Muscle layer of duodenum (tissue), 2 donors: ENCODE measurements around the gene KRT86.

Experiments
- H3K27ac ChIP-seq: one replicate; pipeline ENCODE4 v1.7.0; 2013; ENCODE audit warnings: mild to moderate bottlenecking, low read length
- H3K27me3 ChIP-seq: one replicate; pipeline ENCODE4 v1.7.0; 2013; ENCODE audit warnings: low read depth, mild to moderate bottlenecking, control low read depth, low read length
- H3K36me3 ChIP-seq, 2 donors: one replicate each; pipeline ENCODE4 v1.7.0; 2013; ENCODE audit warnings: low read length in 2 of 2, control low read depth in 1 of 2, mild to moderate bottlenecking in 1 of 2; ENCODE audit not compliant: insufficient read depth in 2 of 2, control insufficient read depth in 1 of 2
- H3K4me1 ChIP-seq, 2 donors: one replicate each; pipeline ENCODE4 v1.7.0; 2013; ENCODE audit warnings: low read length in 2 of 2, mild to moderate bottlenecking in 2 of 2, control low read depth in 1 of 2, moderate library complexity in 1 of 2; ENCODE audit not compliant: insufficient read depth in 2 of 2, control insufficient read depth in 1 of 2
- H3K4me3 ChIP-seq, 2 donors: one replicate each; pipeline ENCODE4 v1.7.0; 2013; ENCODE audit warnings: low read length in 2 of 2, low read depth in 1 of 2, mild to moderate bottlenecking in 1 of 2
- H3K9me3 ChIP-seq, 2 donors: one replicate each; pipeline ENCODE4 v1.7.0; 2013; ENCODE audit warnings: low read length in 2 of 2, control low read depth in 1 of 2, mild to moderate bottlenecking in 1 of 2; ENCODE audit not compliant: control insufficient read depth in 1 of 2
- donor health status: healthy.

Gene KRT86

DNA sequence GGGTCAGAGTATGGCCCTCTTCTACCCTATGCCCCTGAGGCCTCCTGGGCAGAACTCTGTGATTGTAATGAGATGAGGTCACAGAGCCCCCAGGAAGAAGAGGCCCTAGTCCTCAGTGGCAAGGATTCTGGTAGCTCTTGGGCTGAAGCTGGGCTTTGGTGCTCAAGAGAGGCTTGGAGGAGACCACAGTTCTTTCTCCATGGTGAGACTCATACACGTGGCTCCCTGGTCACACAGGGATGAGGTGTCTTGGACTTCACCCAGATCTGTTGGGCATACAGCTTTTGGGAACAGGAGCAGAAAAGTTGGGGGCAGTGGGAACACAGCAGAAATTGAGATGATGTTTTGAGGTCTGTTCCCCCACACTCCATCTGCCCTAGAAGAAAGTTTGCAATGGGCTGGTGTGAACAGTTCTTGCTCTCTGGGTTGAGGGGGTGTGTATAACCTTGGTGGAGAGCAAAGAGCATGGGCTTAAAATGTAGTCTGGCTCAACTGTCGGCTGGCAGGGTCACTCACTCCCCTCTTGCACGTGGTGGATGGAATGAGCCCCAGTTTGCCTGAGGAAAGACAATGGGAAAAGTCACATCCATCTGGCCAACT, at the start of gene KRT86:
KRT86 (plus strand) TSS at position 125 of the 600 bp plus-strand sequence. CDS start 27,272 bp downstream, outside the sequence.
- H3K9me3 ChIP-seq, result no peaks in the 10 kb centered on the region

GRCh38 chr12:52225752-52226151, 48.7 kb upstream of the KRT86 start:
- H3K36me3 ChIP-seq, result no peaks in the 10 kb centered on the region
- H3K27ac ChIP-seq, result no peak overlapping the region
- H3K4me3 ChIP-seq, result no peak overlapping the region
- H3K27me3 ChIP-seq, result peaks cover 7% of the 10 kb centered on the region
- H3K4me1 ChIP-seq, result no peaks in the 10 kb centered on the region
- no peaks in the 10 kb centered on the region for H3K9me3 ChIP-seq

More for the DNA sequence above, at the start of gene KRT86:
- no peak within 1 kb of the TSS for H3K27ac ChIP-seq
- H3K4me3 ChIP-seq, result no peak within 1 kb of the TSS
- H3K27me3 ChIP-seq, result peaks cover 5% of the 10 kb centered on the region
- H3K36me3 ChIP-seq, result no peaks in the 10 kb centered on the region
- H3K4me1 ChIP-seq, result peaks cover 0 to 4% of the 10 kb centered on the region in 2 donors

DNA sequence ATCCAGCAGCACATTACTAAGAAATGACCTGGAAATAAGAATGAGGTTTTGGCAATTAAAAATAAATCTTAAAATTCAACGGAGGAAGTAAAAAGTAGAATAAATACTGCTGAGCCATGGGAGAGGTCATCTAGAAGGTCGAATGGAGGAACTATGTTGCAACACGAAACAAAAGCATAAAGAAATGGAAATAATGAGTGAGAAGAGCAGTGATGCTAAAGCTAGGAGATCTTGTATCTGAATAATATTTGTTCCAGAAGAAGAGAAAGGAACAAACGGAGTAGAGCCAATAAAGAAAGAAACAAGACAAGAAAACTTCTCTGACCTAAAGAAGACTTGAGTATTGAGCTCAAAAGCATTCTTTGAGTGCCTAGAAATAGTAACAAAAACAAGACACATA, 48.0 kb upstream of the KRT86 start:
- H3K27me3 ChIP-seq, result peaks cover 7% of the 10 kb centered on the region
- no peaks in the 10 kb centered on the region for H3K4me1 ChIP-seq
- H3K36me3 ChIP-seq, result no peaks in the 10 kb centered on the region
- no peaks in the 10 kb centered on the region for H3K9me3 ChIP-seq
- no peak overlapping the region for H3K27ac ChIP-seq
- no peak overlapping the region for H3K4me3 ChIP-seq

GRCh38 chr12:52227606-52228166, 46.8 kb upstream of the KRT86 start:
- peaks cover 19% of the 10 kb centered on the region for H3K27me3 ChIP-seq
- no peak overlapping the region for H3K27ac ChIP-seq
- H3K9me3 ChIP-seq, result no peaks in the 10 kb centered on the region
- peaks cover 0 to under 1% of the 10 kb centered on the region in 2 donors for H3K4me1 ChIP-seq
- no peaks in the 10 kb centered on the region for H3K36me3 ChIP-seq
- H3K4me3 ChIP-seq, result no peak overlapping the region

DNA sequence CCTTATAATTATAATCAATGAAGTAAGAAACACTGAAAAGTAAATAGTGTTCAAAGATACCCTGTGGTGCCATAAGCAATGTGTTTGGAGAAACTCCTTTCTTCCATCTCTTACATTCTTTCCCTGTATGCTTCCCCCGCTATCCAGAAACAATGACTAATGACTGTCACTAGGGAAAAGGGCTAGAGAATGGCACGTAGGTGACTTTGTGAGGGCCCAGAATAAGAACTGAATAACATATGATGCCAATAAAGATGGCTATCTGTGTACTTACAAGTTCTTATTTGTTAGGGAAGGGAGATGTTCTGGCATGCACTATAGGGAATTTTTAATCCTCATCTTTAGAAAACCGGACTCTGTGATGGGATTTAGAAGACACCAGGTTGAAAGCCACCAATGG, 46.1 kb upstream of the KRT86 start:
- H3K4me1 ChIP-seq, result peaks cover 0 to 7% of the 10 kb centered on the region in 2 donors
- no peak overlapping the region for H3K4me3 ChIP-seq
- peaks cover 23% of the 10 kb centered on the region for H3K27me3 ChIP-seq
- H3K9me3 ChIP-seq, result no peaks in the 10 kb centered on the region
- H3K27ac ChIP-seq, result no peak overlapping the region
- no peaks in the 10 kb centered on the region for H3K36me3 ChIP-seq

DNA sequence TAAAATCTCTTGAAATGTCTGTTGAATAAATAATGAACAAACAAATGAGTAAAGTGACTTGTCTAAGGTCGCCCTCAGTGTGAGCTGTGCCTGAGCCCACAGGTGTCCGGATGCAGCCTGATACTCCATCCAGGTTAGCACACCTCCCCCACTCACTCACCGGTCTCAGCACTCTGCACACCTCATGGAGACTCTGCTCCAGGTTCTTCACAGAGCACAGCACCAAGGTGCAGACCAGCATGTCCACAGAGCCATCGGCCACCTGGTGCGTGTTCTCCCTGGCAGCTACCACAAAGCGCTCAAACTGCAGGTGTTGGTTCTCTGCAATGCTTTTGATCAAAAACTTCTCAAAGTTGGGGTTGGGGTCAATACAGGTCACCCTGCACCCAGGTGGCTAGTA, 45.5 kb upstream of the KRT86 start:
- H3K36me3 ChIP-seq, result no peaks in the 10 kb centered on the region
- H3K9me3 ChIP-seq, result no peaks in the 10 kb centered on the region
- peaks cover 23% of the 10 kb centered on the region for H3K27me3 ChIP-seq
- no peak overlapping the region for H3K4me3 ChIP-seq
- H3K4me1 ChIP-seq, result peaks cover 0 to 13% of the 10 kb centered on the region in 2 donors
- H3K27ac ChIP-seq, result no peak overlapping the region

DNA sequence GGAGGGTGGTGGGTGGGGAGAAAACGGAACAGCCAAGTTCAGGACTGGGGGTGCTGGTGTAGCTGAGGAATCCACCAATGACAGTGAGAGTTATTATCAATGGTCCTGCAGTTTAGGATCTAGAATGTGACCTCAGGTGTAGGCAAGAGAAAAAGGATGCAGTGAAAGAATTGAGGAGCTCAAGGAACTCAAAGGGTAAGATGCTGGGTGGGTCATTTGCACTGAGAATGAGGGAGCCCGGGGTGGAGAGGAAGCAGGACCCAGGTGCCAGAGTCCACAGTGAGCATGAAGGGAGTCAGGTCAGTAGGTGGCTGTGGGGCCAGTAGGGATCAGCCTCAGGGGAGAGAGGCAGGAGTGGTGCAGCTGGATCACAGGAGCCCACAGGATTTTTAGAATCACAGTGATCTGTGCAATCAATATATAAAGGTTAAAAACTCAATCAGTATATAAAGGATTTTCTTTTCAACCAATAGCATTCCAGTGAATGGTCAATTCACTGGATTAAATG, 44.6 kb upstream of the KRT86 start:
- peaks cover 23% of the 10 kb centered on the region for H3K27me3 ChIP-seq
- H3K9me3 ChIP-seq, result no peaks in the 10 kb centered on the region
- peaks cover 0 to 14% of the 10 kb centered on the region in 2 donors for H3K4me1 ChIP-seq
- no peaks in the 10 kb centered on the region for H3K36me3 ChIP-seq
- no peak overlapping the region for H3K27ac ChIP-seq
- no peak overlapping the region for H3K4me3 ChIP-seq

GRCh38 chr12:52230364-52231281, 43.8 kb upstream of the KRT86 start:
- peaks cover 0 to 14% of the 10 kb centered on the region in 2 donors for H3K4me1 ChIP-seq
- H3K27ac ChIP-seq, result no peak overlapping the region
- no peaks in the 10 kb centered on the region for H3K9me3 ChIP-seq
- no peak overlapping the region for H3K4me3 ChIP-seq
- H3K36me3 ChIP-seq, result no peaks in the 10 kb centered on the region
- H3K27me3 ChIP-seq, result peaks cover 23% of the 10 kb centered on the region

DNA sequence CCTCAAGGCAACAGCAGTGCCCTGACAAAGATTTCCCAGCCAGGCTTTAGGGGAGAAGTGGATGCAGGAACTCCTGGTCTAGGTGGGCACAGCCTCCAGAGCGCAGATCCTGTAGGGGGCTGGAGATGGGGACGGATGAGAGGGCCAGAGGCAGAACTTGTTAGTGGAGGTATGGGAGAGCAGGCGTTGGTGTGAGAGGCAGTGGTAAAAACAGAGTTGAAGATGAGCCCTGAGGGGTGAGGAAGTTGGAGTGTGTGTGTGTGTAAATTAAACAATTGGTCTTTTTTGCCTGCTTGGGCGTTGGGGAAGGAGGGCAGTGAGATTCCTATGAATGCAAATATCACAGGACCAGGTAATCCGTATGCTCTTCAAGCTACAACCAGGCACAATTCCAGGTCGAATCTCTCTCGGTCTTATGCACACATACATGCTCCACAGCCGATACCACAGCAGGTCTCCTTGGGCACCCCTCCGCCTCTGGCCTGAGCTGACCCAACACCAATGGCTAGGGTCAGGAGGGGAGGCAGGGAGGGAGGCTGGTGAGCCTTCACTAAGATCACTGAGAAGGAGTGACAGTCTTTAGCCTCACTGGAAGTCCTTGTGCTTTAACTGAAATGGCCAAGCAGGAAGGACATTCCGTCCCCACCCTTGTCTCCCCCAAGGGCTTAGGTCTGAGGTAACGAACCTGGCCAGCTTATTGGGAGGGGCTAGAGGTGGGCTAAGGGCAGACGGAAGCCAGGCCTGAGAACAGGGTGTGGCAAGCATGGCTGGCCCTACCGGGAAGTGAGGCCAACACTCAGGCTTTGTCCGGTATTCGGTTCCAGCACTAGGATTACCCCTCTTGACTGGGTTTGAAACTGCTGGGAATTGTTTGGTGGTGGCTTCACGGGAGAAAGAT, 42.9 kb upstream of the KRT86 start:
- H3K4me3 ChIP-seq, result no peak overlapping the region
- H3K9me3 ChIP-seq, result no peaks in the 10 kb centered on the region
- peaks cover 23% of the 10 kb centered on the region for H3K27me3 ChIP-seq
- no peak overlapping the region for H3K27ac ChIP-seq
- H3K4me1 ChIP-seq, result peaks cover 0 to 14% of the 10 kb centered on the region in 2 donors
- H3K36me3 ChIP-seq, result no peaks in the 10 kb centered on the region

DNA sequence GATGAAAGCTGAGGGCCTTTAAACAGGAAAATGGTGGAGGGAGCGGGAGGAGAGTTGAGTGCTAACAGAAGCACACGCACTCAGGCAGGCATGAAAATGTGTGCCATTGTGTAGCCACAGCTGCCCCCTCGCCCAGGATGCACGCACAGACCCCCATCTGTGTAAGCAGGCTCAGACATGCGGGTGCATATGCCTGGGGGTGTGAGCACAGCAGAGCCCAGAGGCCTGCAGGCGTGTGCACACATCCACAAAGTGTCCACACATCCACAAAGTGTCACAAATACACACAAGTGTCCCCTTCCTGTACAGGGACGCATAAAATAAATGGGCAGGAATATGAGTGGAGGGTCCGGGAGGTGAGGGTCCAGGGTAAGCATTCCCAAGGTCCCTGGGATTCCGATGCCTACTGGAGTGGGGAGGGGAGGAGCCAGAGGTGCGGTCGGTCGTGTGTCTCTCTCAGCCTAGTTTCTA, 42.2 kb upstream of the KRT86 start:
- H3K36me3 ChIP-seq, result no peaks in the 10 kb centered on the region
- peaks cover 0 to 14% of the 10 kb centered on the region in 2 donors for H3K4me1 ChIP-seq
- no peak overlapping the region for H3K4me3 ChIP-seq
- no peaks in the 10 kb centered on the region for H3K9me3 ChIP-seq
- H3K27me3 ChIP-seq, result peaks cover 23% of the 10 kb centered on the region
- no peak overlapping the region for H3K27ac ChIP-seq
